Stimulated activated CD8-positive, alpha-beta memory T cell treated with anti-CD3 and anti-CD28 coated beads, Interleukin-4, amount 100 ng/mL, for 4 hours (primary cell): Measurements from ENCODE around the gene COL13A1.

ENCODE experiments used
- DNase-seq, 2 donors: peaks; one replicate each; pipeline ENCODE4 v3.0.0-alpha.2; 2020; ENCODE audit warnings: low read depth in 2 of 2, low spot score in 1 of 2

Gene COL13A1

GRCh38 chr10:69866246-69866687 is 64.6 kb downstream of the COL13A1 start:
- DNase-seq = no peak

- no peak for DNase-seq
Observed at GRCh38 chr10:69866688-69867461, 65.2 kb downstream of the COL13A1 start.

- no peak for DNase-seq
Observed at GRCh38 chr10:69867699-69868558, 66.2 kb downstream of the COL13A1 start.

GRCh38 chr10:69868821-69869220 is 67.1 kb downstream of the COL13A1 start:
- no peak for DNase-seq

- DNase-seq = no peak
Observed at GRCh38 chr10:69869291-69869961, 67.7 kb downstream of the COL13A1 start.

- DNase-seq = no peak
Observed at GRCh38 chr10:69870591-69870990, 68.9 kb downstream of the COL13A1 start.

GRCh38 chr10:69871074-69871473 is 69.4 kb downstream of the COL13A1 start:
- DNase-seq = no peak

- no peak for DNase-seq
Observed at GRCh38 chr10:69872323-69872722, 70.6 kb downstream of the COL13A1 start.

- no peak for DNase-seq
Observed at GRCh38 chr10:69873135-69873639, 71.5 kb downstream of the COL13A1 start.

- no peak for DNase-seq
Observed at GRCh38 chr10:69874449-69874848, 72.7 kb downstream of the COL13A1 start.

GRCh38 chr10:69875856-69876255 is 74.2 kb downstream of the COL13A1 start:
- no peak for DNase-seq

- no peak for DNase-seq
Observed at GRCh38 chr10:69876286-69876685, 74.6 kb downstream of the COL13A1 start.

GRCh38 chr10:69876931-69877330 is 75.2 kb downstream of the COL13A1 start:
- DNase-seq = no peak

GRCh38 chr10:69878038-69878437 is 76.3 kb downstream of the COL13A1 start:
- no peak for DNase-seq

- DNase-seq = no peak
Observed at GRCh38 chr10:69878951-69879350, 77.2 kb downstream of the COL13A1 start.

GRCh38 chr10:69879634-69880257 is 78.0 kb downstream of the COL13A1 start:
- DNase-seq = no peak

GRCh38 chr10:69880301-69881081 is 78.8 kb downstream of the COL13A1 start:
- DNase-seq = no peak

- DNase-seq = no peak
Observed at GRCh38 chr10:69881202-69881601, 79.5 kb downstream of the COL13A1 start.

GRCh38 chr10:69883310-69884023 is 81.8 kb downstream of the COL13A1 start:
- DNase-seq = no peak

GRCh38 chr10:69884024-69884367 is 82.3 kb downstream of the COL13A1 start:
- DNase-seq = no peak
